GM12864 (cell line): ENCODE data around the gene EMILIN2.

Source experiments
- DNase-seq: peaks from one replicate; pipeline ENCODE4 v3.0.0-alpha.2; 2011; ENCODE audit warnings: low read depth
- H3K4me3 ChIP-seq: 2 replicates; pipeline ENCODE4 v1.5.1; 2011; ENCODE audit warnings: mild to moderate bottlenecking, low read depth, low read length, control low read depth
- CTCF ChIP-seq: IDR thresholded peaks from 2 replicates; pipeline ENCODE4 v1.5.1; 2011; ENCODE audit warnings: low read depth, mild to moderate bottlenecking, moderate library complexity, low read length, control low read depth, inconsistent platforms; ENCODE audit errors: missing control alignments

Gene EMILIN2

GRCh38 chr18:2869207-2869606 is 22.4 kb downstream of the EMILIN2 start:
- no peak overlapping the region for H3K4me3 ChIP-seq
- no peak for TF ChIP-seq CTCF
- DNase-seq, result no peak

GRCh38 chr18:2871111-2871720 is 24.4 kb downstream of the EMILIN2 start:
- no peak overlapping the region for H3K4me3 ChIP-seq
- TF ChIP-seq CTCF, result no peak
- DNase-seq, result no peak

DNA sequence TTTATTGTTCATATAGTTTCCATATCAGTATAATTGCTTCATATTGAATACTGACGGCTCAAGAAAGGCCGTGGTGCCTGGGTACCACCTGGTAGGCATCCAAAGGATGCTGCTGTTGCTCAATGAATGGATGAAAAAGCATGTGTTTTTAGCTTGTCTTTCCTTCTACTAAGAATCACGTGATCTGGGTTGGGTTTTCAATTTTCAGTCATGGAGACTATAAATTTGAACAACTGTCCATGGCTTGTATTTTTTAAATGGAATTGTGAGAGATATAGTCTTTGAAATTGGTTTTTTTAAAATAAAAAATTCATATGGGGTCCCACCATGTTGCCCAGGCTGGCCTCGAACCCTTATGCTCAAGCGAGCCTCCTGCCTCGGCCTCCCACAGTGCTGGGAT is 25.3 kb downstream of the EMILIN2 start:
- H3K4me3 ChIP-seq, result no peak overlapping the region
- no peak for DNase-seq
- TF ChIP-seq CTCF, result no peak

GRCh38 chr18:2874765-2875164 is 28.0 kb downstream of the EMILIN2 start:
- no peak for TF ChIP-seq CTCF
- no peak overlapping the region for H3K4me3 ChIP-seq

GRCh38 chr18:2878656-2879330 is 32.0 kb downstream of the EMILIN2 start:
- no peak for DNase-seq
- H3K4me3 ChIP-seq, result no peak overlapping the region

More at GRCh38 chr18:2874765-2875164, 28.0 kb downstream of the EMILIN2 start:
- no peak for DNase-seq

DNA sequence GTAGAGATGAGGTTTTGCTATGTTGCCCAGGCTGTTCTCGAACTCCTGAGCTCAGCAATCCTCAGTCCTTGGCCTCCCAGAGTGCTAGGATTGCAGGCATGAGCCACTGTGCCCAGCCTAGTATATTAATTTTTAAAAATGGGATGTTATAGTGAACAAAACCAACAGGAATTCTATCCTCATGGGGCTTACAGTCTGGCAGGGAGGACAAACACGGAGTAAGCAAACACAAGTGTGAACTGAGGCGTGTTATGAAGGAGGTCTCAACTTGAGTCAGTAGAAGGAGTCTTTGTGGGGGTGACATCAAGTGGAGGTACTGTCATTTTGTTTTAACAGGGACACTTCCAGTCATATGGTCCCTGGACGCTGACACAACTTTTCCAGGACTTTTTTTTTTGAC is 33.1 kb downstream of the EMILIN2 start:
- no peak overlapping the region for H3K4me3 ChIP-seq
- no peak for TF ChIP-seq CTCF

More at GRCh38 chr18:2878656-2879330, 32.0 kb downstream of the EMILIN2 start:
- no peak for TF ChIP-seq CTCF

GRCh38 chr18:2880473-2880872 is 33.7 kb downstream of the EMILIN2 start:
- TF ChIP-seq CTCF, result no peak
- no peak overlapping the region for H3K4me3 ChIP-seq
- DNase-seq, result no peak

More for the DNA sequence above, 33.1 kb downstream of the EMILIN2 start:
- DNase-seq, result no peak
